Activated CD8-positive, alpha-beta memory T cell treated with anti-CD3 and anti-CD28 coated beads, Interleukin-2, amount 50 U/mL, for 24 hours (primary cell): Measurements from ENCODE around the gene XPR1.

Experiments used
- DNase-seq: peaks from one replicate; pipeline ENCODE4 v3.0.0-alpha.2; 2020; ENCODE audit errors: extremely low read depth

The XPR1 gene

DNA sequence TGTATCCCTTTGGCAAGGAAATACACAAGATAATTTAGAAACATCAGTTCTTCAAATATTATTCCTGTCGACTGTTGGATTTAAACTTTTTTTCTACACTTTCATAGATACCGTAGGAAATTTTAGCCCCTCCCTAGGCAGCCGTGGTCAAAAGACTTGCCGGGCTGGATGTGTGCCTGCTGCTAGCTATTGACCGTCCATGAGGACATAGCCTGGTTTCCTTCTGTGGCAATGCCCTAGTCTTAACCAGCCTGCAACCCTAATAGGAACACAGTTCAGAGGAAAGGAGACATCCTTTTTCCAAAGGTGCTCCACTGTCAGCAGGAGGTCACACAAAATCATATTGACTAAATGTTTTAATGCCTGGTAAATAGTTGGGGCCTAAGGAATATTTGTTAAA is 260.4 kb downstream of the XPR1 start:
- DNase-seq = no peak

DNA sequence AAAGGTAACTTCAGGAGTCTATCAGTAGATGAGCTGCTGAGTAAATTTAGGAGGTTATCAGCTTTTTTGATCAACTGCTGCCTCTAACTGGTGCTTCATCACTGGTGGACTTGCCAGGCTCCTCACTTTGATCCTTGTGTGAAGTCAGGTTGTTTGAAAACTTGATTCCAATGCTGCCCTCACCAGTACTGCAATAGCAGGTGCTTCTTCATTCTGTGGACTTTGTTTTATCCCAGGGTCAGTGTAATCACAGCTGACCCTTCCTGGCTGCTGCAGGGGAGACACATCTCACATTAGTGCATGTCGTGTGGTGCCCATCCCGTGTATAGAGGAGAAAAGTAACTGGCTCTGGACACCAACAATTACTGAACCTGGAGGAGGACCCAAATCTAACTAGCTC is 260.9 kb downstream of the XPR1 start:
- no peak for DNase-seq

DNA sequence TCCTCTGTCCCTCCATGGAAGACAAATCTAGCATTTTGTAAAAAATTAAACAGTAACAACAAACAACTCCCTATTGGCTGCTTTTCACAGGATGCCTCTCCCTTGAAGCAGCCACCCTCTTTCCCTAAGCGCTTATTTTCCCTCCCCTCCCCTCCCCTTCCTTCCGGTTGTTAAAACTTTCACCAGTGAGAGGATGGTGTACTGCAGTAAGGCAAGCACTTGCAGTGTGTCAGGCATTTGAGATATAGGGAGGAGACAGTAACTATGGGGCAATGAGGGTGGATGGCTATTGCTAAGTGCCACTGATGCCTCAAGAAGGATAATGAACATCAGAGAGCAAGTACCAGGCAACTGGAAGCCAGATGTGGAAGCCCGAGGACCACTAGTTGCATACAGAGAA is 261.8 kb downstream of the XPR1 start:
- DNase-seq = no peak

DNA sequence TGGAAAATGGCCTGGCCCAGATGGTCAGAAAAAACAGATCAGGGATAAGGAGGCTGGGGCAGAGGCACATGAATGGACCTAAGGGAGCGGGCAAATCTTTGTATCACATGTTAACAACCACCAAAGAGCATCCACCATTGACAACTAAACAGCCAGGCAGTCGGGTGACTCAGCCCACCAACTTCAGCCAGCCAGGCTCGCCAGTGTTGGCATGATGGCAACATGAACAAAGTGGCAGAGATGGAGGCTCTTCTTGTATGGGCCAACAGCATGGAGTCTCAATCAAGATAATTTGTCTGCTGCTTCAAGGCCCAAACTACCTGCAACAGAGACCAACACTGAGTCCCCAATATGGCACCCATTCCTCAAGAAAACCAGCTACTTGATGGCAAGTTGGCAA is 264.3 kb downstream of the XPR1 start:
- DNase-seq = no peak

DNA sequence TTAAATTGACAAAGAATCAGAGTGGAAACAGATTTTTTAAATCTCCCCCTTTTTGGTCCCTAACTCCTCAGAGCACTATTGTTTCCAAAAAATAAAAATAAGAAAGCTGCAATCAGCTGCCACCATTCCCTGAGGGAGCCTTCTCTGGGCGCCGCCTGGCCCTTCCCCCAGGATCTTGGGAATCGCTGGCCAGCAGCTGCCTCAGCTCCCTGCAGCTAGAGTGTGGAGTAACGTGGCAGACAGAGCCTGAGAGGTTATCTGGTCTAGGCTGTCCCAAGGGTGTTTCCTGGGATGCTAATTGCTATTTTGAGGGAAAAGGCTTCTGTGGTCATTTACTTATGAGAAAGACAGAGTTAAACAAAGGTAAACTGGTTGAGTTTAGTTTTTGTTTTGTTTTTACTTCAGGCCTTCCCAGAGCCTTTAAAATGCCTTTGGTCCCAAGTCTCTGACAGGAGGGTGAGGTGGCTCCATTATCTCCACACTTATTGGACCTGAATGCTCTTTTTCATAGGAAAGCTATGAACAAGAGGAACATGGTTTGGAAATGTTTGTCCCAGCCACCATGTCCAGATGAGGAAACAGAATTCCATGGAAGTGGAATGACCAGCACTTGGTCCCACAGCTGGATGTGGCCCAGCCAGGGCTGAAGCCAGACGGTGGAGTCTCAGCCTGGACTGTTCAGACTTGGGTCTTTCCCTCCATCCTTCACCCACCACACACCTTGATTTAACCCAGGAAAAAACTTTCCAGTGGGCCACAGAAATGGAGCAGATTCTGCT is 266.8 kb downstream of the XPR1 start:
- DNase-seq = no peak

DNA sequence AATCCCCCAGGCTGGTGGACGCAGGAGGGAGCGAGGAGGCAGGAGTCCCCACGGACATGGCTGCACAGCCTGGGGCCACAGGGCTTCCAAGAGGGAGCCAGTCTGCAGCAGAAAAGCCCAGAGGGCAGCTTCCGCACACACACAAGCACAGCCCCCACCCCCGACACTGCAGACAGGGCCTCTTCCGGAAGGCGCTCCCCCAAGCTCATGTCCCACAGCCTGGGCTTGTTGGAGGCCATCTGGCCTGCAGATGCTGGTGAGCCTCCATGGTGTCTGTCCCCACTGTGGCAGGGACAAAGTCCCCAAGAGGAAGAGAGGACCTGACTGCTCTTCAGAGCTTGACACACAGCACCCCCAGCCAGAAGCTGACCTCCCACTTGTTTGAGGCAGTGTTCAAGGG is 267.4 kb downstream of the XPR1 start:
- no peak for DNase-seq

DNA sequence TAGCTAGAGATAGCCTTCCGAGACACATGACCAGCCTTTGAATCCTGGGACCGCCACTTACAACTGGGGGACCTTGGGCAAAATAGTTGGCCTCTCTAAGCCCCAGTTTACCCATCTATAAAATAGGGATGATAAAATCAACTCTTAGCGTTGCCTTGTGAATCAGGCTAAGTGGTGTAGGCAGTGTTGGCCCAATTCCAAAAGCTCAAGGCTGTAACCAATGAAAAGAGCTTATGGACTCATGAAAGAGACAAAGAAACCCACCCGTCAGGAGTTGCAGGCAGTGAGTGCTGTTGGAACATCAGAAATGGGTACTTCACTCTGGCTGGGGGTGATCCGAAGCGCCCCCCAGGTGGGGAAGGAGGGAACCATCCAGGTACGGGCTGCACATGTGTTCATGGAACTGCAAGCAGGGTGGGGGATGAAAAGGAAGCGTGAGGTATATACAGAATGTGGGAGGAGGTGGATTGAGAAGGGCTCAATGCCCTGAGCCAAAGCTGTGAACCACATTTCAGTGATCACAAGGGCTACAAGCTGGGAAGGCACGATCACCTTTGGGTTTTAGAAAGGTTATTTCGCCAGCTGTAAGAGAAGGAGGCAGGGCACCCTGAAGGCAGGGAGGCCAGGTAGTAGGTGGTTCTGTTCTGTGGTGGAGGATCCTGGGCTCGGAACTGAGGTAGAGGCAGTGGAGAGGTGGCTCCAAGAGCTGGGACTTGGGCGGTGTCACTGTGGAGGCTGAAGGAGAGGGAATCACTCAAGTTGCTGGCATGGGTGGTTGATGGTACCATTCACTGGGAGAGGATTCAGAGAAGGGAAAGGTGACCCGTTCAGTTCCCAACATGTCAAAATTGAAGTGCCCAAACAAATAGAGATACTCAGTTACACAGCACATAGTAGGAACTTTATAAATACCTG is 269.5 kb downstream of the XPR1 start:
- no peak for DNase-seq

DNA sequence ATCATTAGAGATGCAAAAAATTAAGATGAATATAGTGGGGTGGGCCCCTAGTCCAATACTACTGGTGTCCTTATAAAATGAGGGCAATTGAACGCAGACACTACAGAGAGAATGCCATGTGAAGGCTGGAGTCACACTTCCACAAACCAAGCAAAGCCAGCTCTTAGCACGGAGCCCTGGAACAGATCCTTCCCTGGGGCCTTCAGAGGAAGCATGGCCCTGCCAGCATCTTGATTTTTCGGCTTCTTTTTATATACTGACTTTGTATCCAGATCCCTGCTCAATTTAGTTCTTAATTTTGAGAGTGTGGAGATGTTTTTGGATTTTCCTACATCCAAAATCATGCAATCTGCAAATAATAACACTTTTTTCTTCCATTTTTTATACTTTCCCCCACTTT is 270.7 kb downstream of the XPR1 start:
- DNase-seq = no peak

DNA sequence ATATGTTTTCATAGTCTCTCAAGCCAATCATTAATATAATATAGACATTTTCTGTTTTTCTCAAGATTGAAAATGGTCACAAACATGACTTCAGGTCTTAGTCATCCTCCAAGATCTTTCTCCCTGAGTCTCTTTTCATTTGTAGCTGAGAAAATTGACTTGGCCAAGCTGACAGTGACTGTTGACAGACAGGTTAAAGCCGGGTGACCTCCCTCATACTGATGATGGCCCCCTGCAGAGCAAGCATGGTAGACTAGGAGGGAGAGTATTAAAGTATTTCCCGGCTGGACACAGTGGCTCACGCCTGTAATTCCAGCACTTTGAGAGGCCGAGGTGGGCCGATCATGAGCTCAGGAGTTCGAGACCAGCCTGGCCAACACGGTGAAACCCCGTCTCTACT is 274.1 kb downstream of the XPR1 start:
- no peak for DNase-seq

DNA sequence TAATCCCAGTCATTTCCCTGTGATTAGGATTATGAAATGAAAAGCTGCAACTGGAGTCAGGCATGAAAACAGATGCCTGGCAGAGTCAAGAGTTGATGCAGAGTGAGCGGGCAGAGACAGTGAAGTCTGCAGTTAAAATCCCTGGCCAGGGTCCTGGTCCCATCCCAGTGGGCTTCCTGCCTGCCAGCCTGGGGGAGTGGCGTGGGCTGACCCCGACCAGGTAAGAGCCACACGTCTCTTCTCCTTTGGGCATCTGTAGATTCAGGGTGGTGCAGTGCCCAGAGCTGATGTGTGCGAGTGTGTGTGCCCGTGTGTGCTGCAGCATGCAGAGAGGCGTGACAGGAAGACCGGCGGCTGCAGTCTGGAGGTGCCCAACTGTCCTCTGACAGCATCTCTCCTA is 274.7 kb downstream of the XPR1 start:
- no peak for DNase-seq

DNA sequence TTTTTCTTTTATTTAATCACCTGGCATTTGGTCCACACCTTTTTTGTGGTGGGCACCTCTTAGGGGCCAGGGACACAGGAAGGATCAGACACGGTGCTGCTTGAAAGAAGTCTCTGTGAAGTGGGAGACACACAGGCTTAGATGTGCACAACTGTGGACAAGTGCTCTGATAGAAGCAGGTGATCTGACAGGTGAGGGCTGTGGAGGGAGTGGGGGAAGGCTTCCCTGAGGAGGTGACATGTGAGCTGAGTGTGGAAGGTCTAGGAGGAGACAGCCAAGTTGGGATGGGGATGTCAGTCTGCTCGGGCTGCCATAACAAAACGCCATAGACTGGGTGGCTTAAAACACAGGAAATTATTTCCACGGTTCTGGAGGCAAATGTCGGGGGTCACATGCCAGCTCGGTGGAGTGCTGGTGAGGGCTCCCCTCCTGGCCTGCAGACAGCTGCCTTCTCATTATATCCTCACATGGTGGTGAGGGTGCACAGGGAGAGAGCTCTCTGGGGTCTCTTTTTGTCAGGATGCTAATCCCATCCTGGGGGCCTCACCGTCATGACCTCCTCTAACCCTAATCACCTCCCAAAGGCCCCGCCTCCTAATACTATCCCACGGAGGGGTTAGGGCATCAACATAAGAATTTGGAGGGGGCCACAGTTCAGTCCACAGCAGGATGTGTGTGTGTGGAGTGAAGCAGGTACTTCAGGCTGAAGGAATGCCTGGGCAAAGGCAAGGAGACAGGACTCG is 275.7 kb downstream of the XPR1 start:
- no peak for DNase-seq

DNA sequence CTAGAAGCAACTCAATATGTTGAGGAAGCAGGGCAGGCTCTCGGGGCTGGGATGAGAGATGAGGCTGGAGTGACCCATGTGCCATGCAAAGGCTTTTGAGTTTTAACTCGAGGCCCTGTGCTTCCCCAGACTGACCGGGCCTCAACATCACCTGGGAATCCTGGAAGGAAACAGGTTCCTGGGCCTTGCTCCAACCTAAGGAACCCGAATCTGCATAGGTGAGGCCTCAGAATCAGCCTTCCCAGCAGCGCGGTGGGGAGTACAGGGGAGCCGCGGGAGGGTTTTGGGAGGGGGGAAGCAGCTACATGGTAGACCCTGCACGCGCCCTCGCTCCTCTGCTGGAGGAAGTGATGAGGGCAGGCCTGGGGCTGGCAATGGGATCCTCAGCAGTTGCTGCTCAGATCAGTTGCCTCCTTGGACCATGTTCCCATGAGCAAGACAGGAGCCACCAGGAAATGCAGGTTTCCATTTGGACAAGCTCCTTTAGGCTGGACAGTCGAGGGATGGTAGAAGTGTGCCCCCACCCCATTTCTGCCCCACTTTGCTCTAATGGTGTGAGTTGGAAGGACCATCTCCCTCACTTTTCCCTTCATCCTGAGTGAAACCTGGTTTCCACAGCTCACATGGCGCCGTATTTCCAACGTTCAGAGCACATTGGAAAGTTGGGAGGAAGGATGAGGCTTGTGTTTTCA is 276.4 kb downstream of the XPR1 start:
- DNase-seq = no peak

DNA sequence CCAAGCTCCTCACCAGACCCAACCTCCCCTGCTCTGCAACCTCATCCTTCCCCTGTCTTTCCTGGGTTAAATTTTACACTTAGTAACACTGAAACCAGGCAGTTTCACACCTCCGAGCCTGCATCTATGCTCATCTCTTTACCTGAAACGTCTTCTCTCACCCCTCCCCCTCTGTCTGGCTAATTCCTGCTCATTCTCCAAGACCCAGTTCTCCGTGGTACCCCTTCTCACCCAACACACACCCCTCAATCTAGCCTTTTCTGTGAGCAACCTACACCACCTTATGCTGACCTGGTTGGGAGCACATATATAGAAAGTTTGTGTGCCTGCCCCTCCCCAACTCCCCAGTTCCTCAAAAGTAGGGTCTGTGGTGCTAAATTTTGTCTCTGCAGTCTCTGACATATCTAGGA is 277.2 kb downstream of the XPR1 start:
- DNase-seq = no peak

DNA sequence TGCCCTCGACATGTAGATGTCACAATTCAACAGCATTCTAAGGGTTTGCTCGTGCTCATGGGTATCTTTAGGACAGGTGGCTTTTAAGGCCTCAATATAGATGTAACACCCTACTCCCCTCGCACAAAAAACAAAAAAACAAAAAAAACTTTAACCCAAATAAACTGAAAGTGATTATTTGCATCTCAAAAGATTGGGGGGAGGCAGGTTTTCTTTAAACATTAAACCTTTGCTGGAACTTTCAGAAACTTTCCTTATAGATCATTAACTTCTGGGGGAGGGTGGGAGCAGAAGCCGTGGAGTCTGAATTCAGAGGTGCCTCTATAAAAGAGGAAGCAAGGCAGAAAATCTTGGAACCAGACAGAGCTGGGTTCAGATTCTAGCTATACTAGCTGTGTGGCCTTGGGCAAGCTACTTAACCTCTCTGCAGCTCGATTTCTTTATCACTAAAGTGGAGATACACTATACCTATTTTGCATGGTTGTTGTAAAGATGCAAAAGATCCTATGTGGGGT is 277.7 kb downstream of the XPR1 start:
- DNase-seq = no peak

DNA sequence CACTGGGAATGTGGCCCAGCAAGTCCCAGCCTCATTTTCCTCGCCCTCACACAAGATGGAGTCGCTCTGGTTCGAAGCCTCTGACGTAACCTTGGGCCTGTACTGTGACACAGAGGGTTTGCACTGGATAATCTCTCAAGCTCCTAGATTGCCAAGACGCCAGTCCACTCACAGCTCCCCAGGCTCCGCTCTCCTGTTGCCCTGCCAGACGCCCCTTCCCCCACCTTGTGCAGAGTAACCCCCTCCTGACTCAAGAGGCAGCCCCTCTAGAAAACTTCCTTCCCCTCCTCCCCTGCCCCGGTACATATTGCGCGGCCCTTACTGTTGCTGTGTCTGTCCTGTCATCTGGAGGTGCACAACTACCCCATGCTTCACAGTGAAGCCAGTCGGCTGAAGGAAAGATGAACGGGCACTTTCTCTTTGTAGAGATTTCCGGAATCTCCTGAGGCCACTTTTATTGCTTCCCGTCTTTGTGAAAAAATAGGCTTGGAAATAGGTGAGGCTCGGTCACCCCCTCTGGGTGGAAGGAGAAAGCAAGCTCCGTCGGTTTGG is 279.9 kb downstream of the XPR1 start:
- no peak for DNase-seq

DNA sequence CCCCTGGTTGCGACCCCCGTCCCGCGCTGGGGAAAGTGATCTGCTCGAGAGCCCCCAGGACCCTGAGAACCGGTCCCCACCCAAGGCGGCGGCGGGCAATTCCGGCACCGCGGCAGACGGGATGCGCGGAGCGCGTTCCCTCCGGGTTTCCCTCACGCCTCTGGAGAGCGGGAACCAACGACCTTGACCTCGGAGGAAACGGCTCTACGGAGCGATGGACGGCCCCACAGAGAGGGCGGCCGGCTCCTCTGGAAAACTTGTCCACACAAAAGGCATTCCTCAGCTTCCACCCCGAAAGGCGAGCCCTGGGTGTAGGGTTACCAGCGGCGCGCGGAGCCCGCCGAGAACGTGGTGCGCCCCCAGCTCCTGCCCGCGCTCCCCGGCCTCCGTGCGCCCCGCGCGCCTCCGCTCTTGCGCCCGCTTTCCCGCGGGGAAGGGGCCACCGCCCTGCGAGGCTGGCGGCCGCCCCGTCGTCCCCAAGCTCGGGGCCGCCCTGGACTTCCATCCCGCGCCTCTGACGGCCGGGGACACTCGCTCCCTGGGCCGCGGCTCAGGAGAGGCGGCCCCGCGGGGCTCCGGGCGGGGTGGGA is 280.5 kb downstream of the XPR1 start:
- DNase-seq = no peak

DNA sequence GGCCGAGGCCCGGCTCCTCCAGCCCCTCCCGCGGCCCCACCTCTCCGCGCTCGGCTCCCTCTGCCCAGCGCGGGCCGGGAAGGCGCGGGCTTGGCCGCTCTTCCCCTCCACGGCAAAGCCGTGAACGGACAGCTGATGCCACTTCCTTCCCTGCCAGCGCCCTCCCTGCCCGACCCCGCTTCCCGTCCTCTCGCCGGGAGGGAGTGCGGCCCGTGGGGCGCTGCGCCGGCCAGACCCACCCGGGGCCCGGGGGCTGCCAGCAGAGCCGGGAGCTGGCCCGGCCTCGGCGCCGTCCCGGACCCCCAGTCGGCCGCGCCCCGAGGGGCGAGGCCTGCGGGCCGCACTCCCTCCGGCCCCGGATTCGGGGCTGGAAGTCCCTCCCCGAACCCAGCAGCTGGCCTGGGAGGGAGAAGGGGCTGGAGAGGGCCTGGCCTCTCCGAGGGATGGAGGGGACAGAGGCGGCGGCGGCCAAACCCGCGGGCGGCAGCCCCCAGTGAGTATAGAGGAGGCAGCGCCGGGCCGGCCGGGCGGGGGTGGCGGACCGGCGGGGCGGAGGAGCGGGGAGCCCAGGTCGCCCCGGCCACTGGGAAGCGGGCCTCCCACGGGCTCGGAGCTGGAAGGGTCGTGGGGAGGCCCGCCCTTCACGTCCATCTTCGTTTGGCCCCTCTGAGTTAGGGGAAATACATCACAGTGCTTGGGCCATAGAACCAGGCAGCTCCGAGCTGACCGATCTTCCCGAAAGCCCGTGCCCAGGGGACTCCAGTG is 281.2 kb downstream of the XPR1 start, which contains the start of gene KIAA1614:
Gene KIAA1614 (plus strand): TSS at position 97 of the 765 bp plus-strand sequence. CDS start 347 bp downstream, at position 444.
- no peak for DNase-seq

DNA sequence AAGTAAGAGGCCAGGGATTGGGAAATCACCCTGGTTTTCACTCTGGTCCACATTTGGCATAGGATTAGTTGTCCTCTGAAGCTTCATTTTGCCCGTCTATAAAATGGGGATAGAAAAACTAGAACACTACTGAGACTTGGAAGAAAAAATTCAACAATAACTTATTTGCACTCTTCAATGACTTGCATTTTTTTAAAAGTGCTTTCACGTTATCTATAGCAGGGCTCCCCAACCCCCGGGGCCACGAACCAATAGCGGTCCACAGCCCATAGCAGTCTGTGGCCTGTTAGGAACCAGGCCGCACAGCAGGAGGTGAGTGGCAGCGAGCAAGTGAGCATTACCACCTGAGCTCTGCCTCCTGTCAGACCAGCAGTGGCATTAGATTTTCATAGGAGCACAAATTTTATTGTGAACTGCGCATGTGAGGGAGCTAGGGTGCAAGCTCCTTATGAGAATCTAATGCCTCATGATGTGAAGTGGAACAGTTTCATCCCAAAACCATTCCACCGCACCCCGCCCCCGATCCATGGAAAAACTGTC is 283.7 kb downstream of the XPR1 start:
- no peak for DNase-seq

DNA sequence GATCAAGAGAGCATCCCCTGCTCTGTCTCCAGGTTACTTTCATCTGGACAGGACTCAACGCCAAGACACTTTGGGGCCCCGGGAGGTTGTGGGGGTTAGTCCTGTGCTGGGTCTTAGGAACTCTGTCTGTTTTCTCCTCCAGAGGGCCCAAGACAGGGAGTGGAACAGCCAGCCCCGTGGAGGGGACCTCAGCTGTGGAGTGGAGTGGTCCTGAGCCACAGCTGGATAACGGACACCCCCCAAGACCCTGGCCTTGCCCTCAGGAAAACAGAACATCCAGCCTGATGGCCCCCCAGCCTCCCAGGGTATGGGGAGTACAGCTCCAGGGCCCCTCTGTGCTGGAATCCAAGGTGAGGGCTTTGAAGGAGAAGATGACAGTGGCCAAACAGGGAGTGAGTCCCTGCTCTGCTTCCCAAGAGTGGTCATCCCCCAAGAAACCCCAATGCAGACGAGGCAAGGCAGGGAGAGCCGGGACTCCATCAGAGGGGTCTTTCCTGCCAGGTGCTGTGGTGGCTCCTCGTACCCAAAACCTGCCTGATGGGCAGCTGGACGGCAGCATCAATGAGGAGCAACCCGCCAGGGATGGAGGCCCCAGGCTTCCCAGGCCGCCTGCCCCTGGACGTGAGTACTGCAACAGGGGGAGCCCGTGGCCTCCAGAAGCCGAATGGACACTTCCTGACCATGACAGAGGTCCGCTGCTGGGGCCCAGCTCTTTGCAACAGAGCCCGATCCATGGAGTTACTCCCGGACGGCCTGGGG is 284.4 kb downstream of the XPR1 start:
- no peak for DNase-seq
